Kidney epithelial cell (primary cell): ENCODE measurements around the gene SMAD2. TPM values are rescaled to one million over a fixed set of nuclear protein-coding genes. Genes with fewer than 3 reads are reported as not detected.
"Not testable (repeated sequence)": the region's sequence is repeated elsewhere in the genome, so short reads cannot be mapped to it uniquely, and the experiment has no call there.

ENCODE experiments used
- DNase-seq: peaks from one replicate; pipeline ENCODE4 v3.0.0-alpha.2; 2010; ENCODE audit warnings: low read depth
- H3K27me3 ChIP-seq: 2 replicates; pipeline ENCODE4 v1.6.0; 2011; ENCODE audit warnings: low read length; ENCODE audit not compliant: control insufficient read depth, insufficient read depth
- H3K36me3 ChIP-seq: 2 replicates; pipeline ENCODE4 v1.5.1; 2011; ENCODE audit warnings: low read length; ENCODE audit not compliant: control insufficient read depth, insufficient read depth
- H3K4me3 ChIP-seq: 2 replicates; pipeline ENCODE4 v1.5.1; 2011; ENCODE audit warnings: low read depth, mild to moderate bottlenecking, control low read depth, low read length
- CTCF ChIP-seq: IDR thresholded peaks from 2 replicates; pipeline ENCODE4 v1.5.1; 2011; ENCODE audit warnings: mild to moderate bottlenecking, moderate library complexity, low read length, control low read depth, inconsistent platforms; ENCODE audit not compliant: insufficient read depth, poor library complexity, severe bottlenecking
- total RNA-seq: library from RNA; depleted of rRNA; stranded (reverse); fragments of >200 nt; gene quantifications from 2 replicates; pipeline ENCODE4 v1.2.3, GENCODE V29; 2015

The SMAD2 gene
- total RNA-seq, 1 donor from 2014 or later: 122 TPM

GRCh38 chr18:47832348-47832747, 98.1 kb downstream of the SMAD2 start:
- Histone ChIP-seq H3K4me3 (no peak overlapping the region), H3K27me3 (no peaks in the 10 kb centered on the region), H3K36me3 (no peaks in the 10 kb centered on the region)
- TF ChIP-seq CTCF: no peak
- DNase-seq: no peak

GRCh38 chr18:47831351-47831750, 99.1 kb downstream of the SMAD2 start:
- no peaks in the 10 kb centered on the region for H3K27me3 ChIP-seq
- no peaks in the 10 kb centered on the region for H3K36me3 ChIP-seq
- H3K4me3 ChIP-seq: no peak overlapping the region
- no peak for DNase-seq
- TF ChIP-seq CTCF: no peak

- Histone ChIP-seq H3K4me3 (no peak overlapping the region), H3K36me3 (no peaks in the 10 kb centered on the region), H3K27me3 (no peaks in the 10 kb centered on the region)
- TF ChIP-seq CTCF: no peak
- no peak for DNase-seq
Observed at GRCh38 chr18:47830772-47831171, 99.7 kb downstream of the SMAD2 start.

GRCh38 chr18:47829831-47830230, 100.6 kb downstream of the SMAD2 start:
- DNase-seq: no peak
- Histone ChIP-seq H3K36me3 (no peaks in the 10 kb centered on the region), H3K27me3 (no peaks in the 10 kb centered on the region), H3K4me3 (no peak overlapping the region)
- no peak for TF ChIP-seq CTCF

- not testable (repeated sequence) for H3K4me3 ChIP-seq, DNase-seq, H3K27me3 ChIP-seq, H3K36me3 ChIP-seq
Observed at GRCh38 chr18:47828031-47828430, 102.4 kb downstream of the SMAD2 start.

- no peak for DNase-seq
- Histone ChIP-seq H3K36me3 (no peaks in the 10 kb centered on the region), H3K4me3 (no peak overlapping the region), H3K27me3 (no peaks in the 10 kb centered on the region)
- TF ChIP-seq CTCF: no peak
Observed at GRCh38 chr18:47826157-47827074, 104.0 kb downstream of the SMAD2 start.
